OCI-LY1 (cell line): Measurements from ENCODE around the gene ZNF778.

Experiments
- EZH2 ChIP-seq: fragments of 200-600 bp; sonication (generic), shearing (Covaris generic); IDR thresholded peaks from 2 replicates; pipeline ENCODE4 v1.8.0; 2017; ENCODE audit warnings: borderline replicate concordance, mixed run types, mild to moderate bottlenecking, antibody characterized with exemption, low read length, moderate library complexity, mixed read lengths
- TF ChIP-seq, protein P1 (sequence below): fragments of 200-600 bp; sonication (generic), shearing (Covaris generic); IDR thresholded peaks from 2 replicates; pipeline ENCODE4 v1.5.1; 2017; ENCODE audit warnings: mild to moderate bottlenecking, antibody characterized with exemption, low read length, moderate library complexity, mixed read lengths

DNA sequence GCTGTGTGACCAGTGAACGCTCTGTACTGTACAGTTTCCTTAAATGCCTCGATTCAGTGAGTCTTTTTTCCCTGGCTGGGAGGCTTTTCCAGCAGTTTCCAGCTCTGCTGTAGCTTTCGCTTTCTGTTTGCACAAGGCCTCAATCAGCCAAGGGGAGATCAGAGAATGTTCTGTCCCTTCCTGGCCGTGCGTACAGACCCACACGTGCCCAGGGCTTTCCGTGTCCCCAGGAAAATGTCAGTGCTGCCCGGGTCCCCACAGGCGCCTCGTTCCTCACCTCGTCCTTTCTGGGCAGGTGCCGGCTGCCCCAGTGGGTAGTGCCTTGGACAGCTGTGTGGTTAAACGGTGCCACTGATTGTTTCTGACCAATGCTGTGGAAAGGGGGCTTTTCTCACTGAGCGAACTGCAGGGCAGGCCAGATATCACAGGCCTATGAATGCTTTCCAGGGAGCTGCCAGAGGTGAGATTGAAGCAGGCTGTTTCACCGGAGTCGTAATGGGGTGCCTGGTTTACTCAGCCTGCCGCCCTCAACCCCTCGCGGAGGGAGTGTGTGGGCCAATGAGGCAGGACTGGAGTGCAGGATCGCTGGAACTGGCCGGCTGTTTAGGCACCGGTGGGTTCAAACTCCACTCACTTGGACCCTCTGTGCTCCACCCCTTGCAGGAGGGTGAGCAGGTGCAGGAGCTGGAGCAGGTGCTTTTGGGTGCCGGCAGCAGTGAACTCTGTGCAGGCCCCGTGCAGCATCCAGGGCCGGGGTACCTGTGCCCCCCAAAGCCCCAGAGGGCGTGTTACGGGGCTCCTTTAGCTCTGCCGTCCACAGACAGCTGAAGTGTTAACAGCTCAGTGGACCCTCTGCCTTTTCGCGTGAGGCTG, 44.4 kb downstream of the ZNF778 start:
- TF ChIP-seq, protein P1, sequence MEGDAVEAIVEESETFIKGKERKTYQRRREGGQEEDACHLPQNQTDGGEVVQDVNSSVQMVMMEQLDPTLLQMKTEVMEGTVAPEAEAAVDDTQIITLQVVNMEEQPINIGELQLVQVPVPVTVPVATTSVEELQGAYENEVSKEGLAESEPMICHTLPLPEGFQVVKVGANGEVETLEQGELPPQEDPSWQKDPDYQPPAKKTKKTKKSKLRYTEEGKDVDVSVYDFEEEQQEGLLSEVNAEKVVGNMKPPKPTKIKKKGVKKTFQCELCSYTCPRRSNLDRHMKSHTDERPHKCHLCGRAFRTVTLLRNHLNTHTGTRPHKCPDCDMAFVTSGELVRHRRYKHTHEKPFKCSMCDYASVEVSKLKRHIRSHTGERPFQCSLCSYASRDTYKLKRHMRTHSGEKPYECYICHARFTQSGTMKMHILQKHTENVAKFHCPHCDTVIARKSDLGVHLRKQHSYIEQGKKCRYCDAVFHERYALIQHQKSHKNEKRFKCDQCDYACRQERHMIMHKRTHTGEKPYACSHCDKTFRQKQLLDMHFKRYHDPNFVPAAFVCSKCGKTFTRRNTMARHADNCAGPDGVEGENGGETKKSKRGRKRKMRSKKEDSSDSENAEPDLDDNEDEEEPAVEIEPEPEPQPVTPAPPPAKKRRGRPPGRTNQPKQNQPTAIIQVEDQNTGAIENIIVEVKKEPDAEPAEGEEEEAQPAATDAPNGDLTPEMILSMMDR = no peak
- no peak for TF ChIP-seq EZH2
